Right lobe of liver (tissue), 4 donors: ENCODE measurements around the gene CCDC71L.

Experiments
- CTCF ChIP-seq, 4 donors: fragments of 200-600 bp in 3 of 4; fragments of 450-650 bp in 1 of 4; IDR thresholded peaks; one replicate each; pipeline versions ENCODE4 v1.5.1 to v1.8.0; 2016 to 2022; ENCODE audit warnings: antibody characterized with exemption in 4 of 4, mild to moderate bottlenecking in 2 of 4
- POLR2A ChIP-seq: fragments of 450-650 bp; IDR thresholded peaks from one replicate; pipeline ENCODE4 v1.6.1; 2017; ENCODE audit warnings: antibody characterized with exemption, mild to moderate bottlenecking
- donor health status: DM: no; HTN: no; CAD: no.
- donor health status: DM: no; HTN: no; CAD: no.
- donor health status: DM: no; HTN: yes; CAD: no.

- no peak for TF ChIP-seq CTCF (IDR thresholded peaks at IDR 0.05)
- TF ChIP-seq POLR2A = no peak
These were observed 8.0 kb upstream of the CCDC71L start for GRCh38 chr7:106668861-106669524.
